ENCODE results near the gene UBIAD1. TPM values are rescaled to one million over a fixed set of nuclear protein-coding genes. Genes with fewer than 3 reads are reported as not detected.

UBIAD1 gene
- polyA plus RNA-seq, 1 donor from 2014 or later, result 14.5 TPM

- no peaks in the 10 kb centered on the region for H3K9me3 ChIP-seq (ENCODE audit: low read length)
- no peaks in the 10 kb centered on the region for H3K36me3 ChIP-seq (ENCODE audit: insufficient read depth, low read length)
- H2AFZ ChIP-seq (ENCODE audit: low read depth, low read length), result no peak overlapping the region
- H3K4me3 ChIP-seq (ENCODE audit: low read length), result no peak overlapping the region
- H4K20me1 ChIP-seq (ENCODE audit: insufficient read depth), result no peaks in the 10 kb centered on the region
- H3K27ac ChIP-seq (ENCODE audit: low read length), result no peak overlapping the region
- H3K79me2 ChIP-seq (replicated peaks; ENCODE audit: insufficient read depth, low read length), result peaks cover 17% of the 10 kb centered on the region
- TF ChIP-seq CTCF (IDR thresholded peaks at IDR 0.05; ENCODE audit: poor library complexity, severe bottlenecking) (no peak), MXI1 (conservative IDR thresholded peaks at IDR 0.05; ENCODE audit: poor library complexity, severe bottlenecking) (no peak), POLR2AphosphoS5 (IDR thresholded peaks at IDR 0.05) (no peak), REST (IDR thresholded peaks at IDR 0.05; ENCODE audit: borderline replicate concordance) (no peak), EP300 (conservative IDR thresholded peaks at IDR 0.05; ENCODE audit: poor library complexity, severe bottlenecking) (no peak), TAF1 (IDR thresholded peaks at IDR 0.05; ENCODE audit: low read depth) (no peak), EZH2 (IDR thresholded peaks at IDR 0.05; ENCODE audit: borderline replicate concordance, insufficient read depth, low read length, poor library complexity, severe bottlenecking) (no peak), SMC3 (conservative IDR thresholded peaks at IDR 0.05; ENCODE audit: poor library complexity) (no peak), RAD21 (conservative IDR thresholded peaks at IDR 0.05) (no peak)
- H3K27me3 ChIP-seq (ENCODE audit: insufficient read depth, low read depth, low read length), result no peaks in the 10 kb centered on the region
- no peaks in the 10 kb centered on the region for H3K9me2 ChIP-seq (ENCODE audit: insufficient read depth, low read length)
- no peaks in the 10 kb centered on the region for H3F3A ChIP-seq (ENCODE audit: insufficient read depth, low read length, poor library complexity, severe bottlenecking)
- no peak overlapping the region for H3K4me2 ChIP-seq (ENCODE audit: low read length)
- no peak overlapping the region for H3K9ac ChIP-seq (ENCODE audit: low read length)
These were observed 6.2 kb downstream of the UBIAD1 start for GRCh38 chr1:11279152-11279551.

- Histone ChIP-seq H3K27me3 (ENCODE audit: insufficient read depth, low read depth, low read length) (no peaks in the 10 kb centered on the region), H2AFZ (ENCODE audit: low read depth, low read length) (no peak overlapping the region), H3K79me2 (replicated peaks; ENCODE audit: insufficient read depth, low read length) (peaks cover 12% of the 10 kb centered on the region), H3K9me2 (ENCODE audit: insufficient read depth, low read length) (no peaks in the 10 kb centered on the region), H3K9me3 (ENCODE audit: low read length) (no peaks in the 10 kb centered on the region), H3K9ac (ENCODE audit: low read length) (no peak overlapping the region), H3K4me3 (ENCODE audit: low read length) (no peak overlapping the region), H3K4me2 (ENCODE audit: low read length) (no peak overlapping the region), H3F3A (ENCODE audit: insufficient read depth, low read length, poor library complexity, severe bottlenecking) (no peaks in the 10 kb centered on the region), H3K27ac (ENCODE audit: low read length) (no peak overlapping the region), H4K20me1 (ENCODE audit: insufficient read depth) (no peaks in the 10 kb centered on the region), H3K36me3 (ENCODE audit: insufficient read depth, low read length) (no peaks in the 10 kb centered on the region)
- TF ChIP-seq EP300 (conservative IDR thresholded peaks at IDR 0.05; ENCODE audit: poor library complexity, severe bottlenecking) (no peak), CTCF (IDR thresholded peaks at IDR 0.05; ENCODE audit: poor library complexity, severe bottlenecking) (no peak), SMC3 (conservative IDR thresholded peaks at IDR 0.05; ENCODE audit: poor library complexity) (no peak), TAF1 (IDR thresholded peaks at IDR 0.05; ENCODE audit: low read depth) (no peak), EZH2 (IDR thresholded peaks at IDR 0.05; ENCODE audit: borderline replicate concordance, insufficient read depth, low read length, poor library complexity, severe bottlenecking) (no peak), MXI1 (conservative IDR thresholded peaks at IDR 0.05; ENCODE audit: poor library complexity, severe bottlenecking) (no peak), REST (IDR thresholded peaks at IDR 0.05; ENCODE audit: borderline replicate concordance) (no peak)
These were observed 6.6 kb downstream of the UBIAD1 start for GRCh38 chr1:11279630-11280029.

Data from neural cell (in vitro differentiated cells).